ENCODE results near the gene PRR12.

The PRR12 gene

GRCh38 chr19:49669516-49669915 is 78.5 kb downstream of the PRR12 start:
- DNase-seq = no peak

GRCh38 chr19:49672131-49672919 is 81.3 kb downstream of the PRR12 start:
- DNase-seq = no peak

Measured in GF-D8 (cell line).